Keratinocyte (primary cell): Measurements from ENCODE around the gene BPIFA1.

Experiments used
- EZH2 ChIP-seq: IDR thresholded peaks from one replicate; pipeline ENCODE4 v1.6.1; 2012; ENCODE audit warnings: inconsistent platforms, mild to moderate bottlenecking, low read length, moderate library complexity
- TF ChIP-seq, protein P1 (sequence below), 3 experiments: IDR thresholded peaks in 1 of 3; conservative IDR thresholded peaks in 1 of 3; optimal IDR thresholded peaks in 1 of 3; 2 replicates in 2 of 3; 3 replicates in 1 of 3; pipeline versions ENCODE3 to v1.5.1; 2011; ENCODE audit warnings: low read length in 3 of 3, mild to moderate bottlenecking in 3 of 3, moderate library complexity in 2 of 3, control low read depth in 1 of 3, inconsistent platforms in 1 of 3; ENCODE audit not compliant: insufficient read depth in 2 of 3; ENCODE audit errors: extremely low read depth in 1 of 3

- TF ChIP-seq, protein P1, sequence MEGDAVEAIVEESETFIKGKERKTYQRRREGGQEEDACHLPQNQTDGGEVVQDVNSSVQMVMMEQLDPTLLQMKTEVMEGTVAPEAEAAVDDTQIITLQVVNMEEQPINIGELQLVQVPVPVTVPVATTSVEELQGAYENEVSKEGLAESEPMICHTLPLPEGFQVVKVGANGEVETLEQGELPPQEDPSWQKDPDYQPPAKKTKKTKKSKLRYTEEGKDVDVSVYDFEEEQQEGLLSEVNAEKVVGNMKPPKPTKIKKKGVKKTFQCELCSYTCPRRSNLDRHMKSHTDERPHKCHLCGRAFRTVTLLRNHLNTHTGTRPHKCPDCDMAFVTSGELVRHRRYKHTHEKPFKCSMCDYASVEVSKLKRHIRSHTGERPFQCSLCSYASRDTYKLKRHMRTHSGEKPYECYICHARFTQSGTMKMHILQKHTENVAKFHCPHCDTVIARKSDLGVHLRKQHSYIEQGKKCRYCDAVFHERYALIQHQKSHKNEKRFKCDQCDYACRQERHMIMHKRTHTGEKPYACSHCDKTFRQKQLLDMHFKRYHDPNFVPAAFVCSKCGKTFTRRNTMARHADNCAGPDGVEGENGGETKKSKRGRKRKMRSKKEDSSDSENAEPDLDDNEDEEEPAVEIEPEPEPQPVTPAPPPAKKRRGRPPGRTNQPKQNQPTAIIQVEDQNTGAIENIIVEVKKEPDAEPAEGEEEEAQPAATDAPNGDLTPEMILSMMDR (optimal IDR thresholded peaks at IDR 0.05 in 1 of 3, IDR thresholded peaks at IDR 0.05 in 1 of 3, conservative IDR thresholded peaks at IDR 0.05 in 1 of 3; ENCODE audit: extremely low read depth in 1 of 3, insufficient read depth in 2 of 3, low read length in 3 of 3), result no peak
- no peak for TF ChIP-seq EZH2
Observed at GRCh38 chr20:33232486-33233072, 3.2 kb upstream of the BPIFA1 start.
